Astrocyte (in vitro differentiated cells and primary cell): ENCODE measurements around the gene TMEM87B. TPM values are rescaled to one million over a fixed set of nuclear protein-coding genes. Genes with fewer than 3 reads are reported as not detected.

Experiments used
- DNase-seq: peaks from one replicate; pipeline ENCODE4 v3.0.0-alpha.2; 2010; ENCODE audit warnings: low read depth
- FAIRE-seq: peaks from 2 replicates; lab custom pipeline; 2011; peaks lifted over from hg19 to GRCh38; lab: Jason Lieb, UNC
- H2AFZ ChIP-seq: 2 replicates; pipeline ENCODE4 v1.6.0; 2012; ENCODE audit warnings: low read depth, low read length, inconsistent platforms
- H3K27ac ChIP-seq: 2 replicates; pipeline ENCODE4 v1.5.1; 2011; ENCODE audit warnings: low read depth, low read length, inconsistent platforms
- H3K27me3 ChIP-seq: 2 replicates; pipeline ENCODE4 v1.6.0; 2011; ENCODE audit warnings: low read length, inconsistent platforms; ENCODE audit not compliant: insufficient read depth
- H3K36me3 ChIP-seq: 2 replicates; pipeline ENCODE4 v1.5.1; 2011; ENCODE audit warnings: low read length, inconsistent platforms; ENCODE audit not compliant: insufficient read depth
- H3K4me1 ChIP-seq: 2 replicates; pipeline ENCODE4 v1.5.1; 2011; ENCODE audit warnings: low read length, inconsistent platforms; ENCODE audit not compliant: insufficient read depth
- H3K4me2 ChIP-seq: 2 replicates; pipeline ENCODE4 v1.6.0; 2012; ENCODE audit warnings: low read length, inconsistent platforms
- H3K4me3 ChIP-seq: 2 replicates; pipeline ENCODE4 v1.5.1; 2011; ENCODE audit warnings: low read depth, mild to moderate bottlenecking, low read length, inconsistent platforms; ENCODE audit not compliant: insufficient read depth
- H3K79me2 ChIP-seq: 2 replicates; pipeline ENCODE4 v1.6.0; 2012; ENCODE audit warnings: mild to moderate bottlenecking, low read length, inconsistent platforms; ENCODE audit not compliant: insufficient read depth
- H3K9ac ChIP-seq: 2 replicates; pipeline ENCODE4 v1.6.0; 2012; ENCODE audit warnings: mild to moderate bottlenecking, low read length, inconsistent platforms
- H3K9me3 ChIP-seq: 2 replicates; pipeline ENCODE4 v1.5.1; 2012; ENCODE audit warnings: low read depth, mild to moderate bottlenecking, low read length, inconsistent platforms; ENCODE audit not compliant: insufficient read depth
- H4K20me1 ChIP-seq: 2 replicates; pipeline ENCODE4 v1.6.0; 2012; ENCODE audit warnings: low read length, inconsistent platforms; ENCODE audit not compliant: insufficient read depth
- H3K27ac Mint-ChIP-seq: one replicate; pipeline ENCODE4 v1.8.0; 2021; ENCODE audit warnings: mild to moderate bottlenecking, mixed read lengths; ENCODE audit not compliant: unreplicated experiment
- H3K27me3 Mint-ChIP-seq: one replicate; pipeline ENCODE4 v1.8.0; 2021; ENCODE audit warnings: low read depth, mixed read lengths; ENCODE audit not compliant: unreplicated experiment
- H3K36me3 Mint-ChIP-seq: one replicate; pipeline ENCODE4 v1.8.0; 2021; ENCODE audit warnings: low read depth, mixed read lengths; ENCODE audit not compliant: unreplicated experiment
- H3K4me1 Mint-ChIP-seq: one replicate; pipeline ENCODE4 v1.8.0; 2021; ENCODE audit warnings: low read depth, mixed read lengths; ENCODE audit not compliant: unreplicated experiment
- H3K4me3 Mint-ChIP-seq: one replicate; pipeline ENCODE4 v1.8.0; 2021; ENCODE audit warnings: mild to moderate bottlenecking, moderate library complexity, mixed read lengths; ENCODE audit not compliant: unreplicated experiment
- H3K9me3 Mint-ChIP-seq: one replicate; pipeline ENCODE4 v1.8.0; 2021; ENCODE audit warnings: mild to moderate bottlenecking, mixed read lengths; ENCODE audit not compliant: unreplicated experiment
- EZH2 ChIP-seq: IDR thresholded peaks from 2 replicates; pipeline ENCODE4 v1.6.1; 2012; ENCODE audit warnings: mild to moderate bottlenecking, low read length, inconsistent platforms; ENCODE audit not compliant: insufficient read depth
- total RNA-seq: library from RNA; stranded (reverse); gene quantifications from 2 replicates; pipeline ENCODE4 v1.2.1, GENCODE V29; 2021
- TF ChIP-seq, protein P1 (sequence below): IDR thresholded peaks from 2 replicates; pipeline ENCODE4 v1.5.1; 2011; ENCODE audit warnings: low read depth, mild to moderate bottlenecking, inconsistent platforms, low read length, moderate library complexity; ENCODE audit not compliant: insufficient read depth

The TMEM87B gene
- total RNA-seq, 1 donor from 2014 or later = 27.2 TPM

DNA sequence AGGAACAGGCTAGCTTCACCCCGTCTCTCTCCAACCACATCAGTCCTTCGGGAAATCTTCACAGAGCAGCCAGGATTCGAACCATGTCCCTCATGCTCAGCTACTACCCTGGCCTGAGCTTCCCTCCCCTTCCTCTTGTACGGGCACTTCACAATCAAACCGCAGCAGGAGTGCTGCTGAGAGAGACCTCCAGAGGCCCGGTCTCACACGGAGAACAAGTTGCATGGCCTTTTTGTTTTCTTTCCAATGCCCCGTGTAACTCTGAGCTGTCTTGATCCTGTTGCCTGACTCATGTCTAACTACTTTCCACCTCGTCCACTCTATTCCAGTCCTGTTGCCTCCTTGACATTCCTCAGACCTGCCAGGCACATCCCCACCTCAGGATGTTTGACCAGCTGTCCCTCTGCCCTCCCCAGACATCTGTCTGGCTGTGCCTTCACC, 108.5 kb downstream of the TMEM87B start:
- Histone ChIP-seq H3K27me3 (peaks cover 2% of the 10 kb centered on the region), H3K9me3 (no peaks in the 10 kb centered on the region), H2AFZ (no peak overlapping the region), H3K27ac (no peak overlapping the region), H3K4me3 (no peak overlapping the region), H4K20me1 (no peaks in the 10 kb centered on the region), H3K4me1 (no peaks in the 10 kb centered on the region), H3K9ac (no peak overlapping the region), H3K4me2 (no peak overlapping the region), H3K36me3 (no peaks in the 10 kb centered on the region), H3K79me2 (no peaks in the 10 kb centered on the region)
- H3K36me3 Mint-ChIP-seq = no peaks in the 10 kb centered on the region
- TF ChIP-seq, protein P1, sequence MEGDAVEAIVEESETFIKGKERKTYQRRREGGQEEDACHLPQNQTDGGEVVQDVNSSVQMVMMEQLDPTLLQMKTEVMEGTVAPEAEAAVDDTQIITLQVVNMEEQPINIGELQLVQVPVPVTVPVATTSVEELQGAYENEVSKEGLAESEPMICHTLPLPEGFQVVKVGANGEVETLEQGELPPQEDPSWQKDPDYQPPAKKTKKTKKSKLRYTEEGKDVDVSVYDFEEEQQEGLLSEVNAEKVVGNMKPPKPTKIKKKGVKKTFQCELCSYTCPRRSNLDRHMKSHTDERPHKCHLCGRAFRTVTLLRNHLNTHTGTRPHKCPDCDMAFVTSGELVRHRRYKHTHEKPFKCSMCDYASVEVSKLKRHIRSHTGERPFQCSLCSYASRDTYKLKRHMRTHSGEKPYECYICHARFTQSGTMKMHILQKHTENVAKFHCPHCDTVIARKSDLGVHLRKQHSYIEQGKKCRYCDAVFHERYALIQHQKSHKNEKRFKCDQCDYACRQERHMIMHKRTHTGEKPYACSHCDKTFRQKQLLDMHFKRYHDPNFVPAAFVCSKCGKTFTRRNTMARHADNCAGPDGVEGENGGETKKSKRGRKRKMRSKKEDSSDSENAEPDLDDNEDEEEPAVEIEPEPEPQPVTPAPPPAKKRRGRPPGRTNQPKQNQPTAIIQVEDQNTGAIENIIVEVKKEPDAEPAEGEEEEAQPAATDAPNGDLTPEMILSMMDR = no peak
- TF ChIP-seq EZH2 = no peak
- H3K4me1 Mint-ChIP-seq = peaks cover 5% of the 10 kb centered on the region
- no peak overlapping the region for H3K27ac Mint-ChIP-seq
- H3K4me3 Mint-ChIP-seq = no peak overlapping the region
- FAIRE-seq = no peak
- H3K9me3 Mint-ChIP-seq = peaks cover 1% of the 10 kb centered on the region
- DNase-seq = no peak
- H3K27me3 Mint-ChIP-seq = peaks cover 11% of the 10 kb centered on the region

DNA sequence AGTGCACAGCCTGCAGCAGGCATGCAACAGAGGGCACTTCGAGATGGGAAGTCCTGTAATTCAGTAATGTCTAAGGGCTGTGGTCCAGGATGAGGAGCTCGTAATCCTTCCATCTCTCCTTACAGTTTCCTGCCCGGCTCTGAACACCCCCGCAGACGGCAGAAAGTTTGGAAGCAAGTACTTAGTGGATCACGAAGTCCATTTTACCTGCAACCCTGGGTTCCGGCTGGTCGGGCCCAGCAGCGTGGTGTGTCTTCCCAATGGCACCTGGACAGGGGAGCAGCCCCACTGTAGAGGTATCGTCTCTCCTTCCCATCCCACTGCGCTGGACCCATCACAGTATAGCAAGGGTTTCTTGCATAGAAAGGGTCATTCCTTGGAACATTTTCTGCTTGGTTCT, 109.8 kb downstream of the TMEM87B start:
- no peak for DNase-seq
- FAIRE-seq = no peak
- no peaks in the 10 kb centered on the region for H3K36me3 Mint-ChIP-seq

DNA sequence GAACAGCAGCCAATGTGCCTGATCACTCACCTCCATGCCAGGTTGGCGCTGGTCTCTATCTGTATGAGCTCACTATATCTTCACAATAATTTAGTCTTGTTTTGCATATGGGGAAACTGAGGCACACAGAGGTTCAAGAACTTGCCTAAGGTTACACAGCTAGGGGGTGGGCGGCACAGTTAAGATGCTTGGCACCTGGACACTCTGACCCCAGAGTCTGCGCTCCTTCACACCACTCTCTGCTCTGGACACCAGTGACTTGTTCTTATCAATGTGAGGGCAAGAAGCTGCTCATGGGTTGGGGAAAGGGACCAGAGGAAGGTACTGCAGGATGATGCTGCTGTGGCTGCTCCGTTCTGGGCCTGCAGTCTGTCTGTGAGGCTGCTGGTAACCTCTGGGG, 110.2 kb downstream of the TMEM87B start:
- peaks cover 8% of the 10 kb centered on the region for H3K27me3 Mint-ChIP-seq
- Histone ChIP-seq H3K27me3 (peaks cover 2% of the 10 kb centered on the region), H3K79me2 (no peaks in the 10 kb centered on the region), H3K4me1 (no peaks in the 10 kb centered on the region), H3K9me3 (no peaks in the 10 kb centered on the region), H3K4me3 (no peak overlapping the region), H4K20me1 (no peaks in the 10 kb centered on the region), H3K36me3 (no peaks in the 10 kb centered on the region), H3K4me2 (no peak overlapping the region), H3K9ac (no peak overlapping the region), H2AFZ (no peak overlapping the region), H3K27ac (no peak overlapping the region)
- peaks cover under 1% of the 10 kb centered on the region for H3K9me3 Mint-ChIP-seq
- H3K36me3 Mint-ChIP-seq = no peaks in the 10 kb centered on the region
- H3K27ac Mint-ChIP-seq = no peak overlapping the region
- DNase-seq = no peak
- TF ChIP-seq EZH2 = no peak
- TF ChIP-seq, protein P1 = no peak
- no peak overlapping the region for H3K4me3 Mint-ChIP-seq
- FAIRE-seq = no peak
- H3K4me1 Mint-ChIP-seq = peaks cover 5% of the 10 kb centered on the region

More for the DNA sequence above, 109.8 kb downstream of the TMEM87B start:
- no peak overlapping the region for H3K4me3 Mint-ChIP-seq
- H3K9me3 ChIP-seq = no peaks in the 10 kb centered on the region
- no peak overlapping the region for H3K4me2 ChIP-seq
- H3K27me3 ChIP-seq = peaks cover 2% of the 10 kb centered on the region
- TF ChIP-seq, protein P1 = no peak
- no peak for TF ChIP-seq EZH2
- H3K27me3 Mint-ChIP-seq = peaks cover 8% of the 10 kb centered on the region
- H3K36me3 ChIP-seq = no peaks in the 10 kb centered on the region
- no peak overlapping the region for H3K27ac Mint-ChIP-seq
- no peaks in the 10 kb centered on the region for H3K79me2 ChIP-seq
- H4K20me1 ChIP-seq = no peaks in the 10 kb centered on the region
- no peak overlapping the region for H2AFZ ChIP-seq
- H3K27ac ChIP-seq = no peak overlapping the region
- no peaks in the 10 kb centered on the region for H3K4me1 ChIP-seq
- H3K9ac ChIP-seq = no peak overlapping the region
- H3K9me3 Mint-ChIP-seq = peaks cover 1% of the 10 kb centered on the region
- no peak overlapping the region for H3K4me3 ChIP-seq
- peaks cover 5% of the 10 kb centered on the region for H3K4me1 Mint-ChIP-seq
